ENCODE measurements around the gene TOP2A. TPM values are rescaled to one million over a fixed set of nuclear protein-coding genes. Genes with fewer than 3 reads are reported as not detected.
A peak's percentile ranks its signal among the peaks of the same experiment; 100 is the strongest.

The TOP2A gene
- total and polyA plus RNA-seq, 2 donors (not counting 1 experiment from before 2014, with no cell fraction given) = 39.2 to 41.6 TPM

GRCh38 chr17:40448639-40449261 lies 31.1 kb upstream of the TOP2A start:
- Histone ChIP-seq H4K20me1 (ENCODE audit: control insufficient read depth, extremely low read depth, insufficient read depth, low read length) (peaks cover 3% of the 10 kb centered on the region), H3K79me2 (ENCODE audit: control insufficient read depth, insufficient read depth, low read length) (peaks cover 81% of the 10 kb centered on the region), H3K27ac (ENCODE audit: insufficient read depth, low read length) (peak overlapping the region; percentile 49), H3K9me3 (ENCODE audit: control insufficient read depth, insufficient read depth, low read depth, low read length) (no peaks in the 10 kb centered on the region), H3K9ac (ENCODE audit: insufficient read depth, low read length) (no peak overlapping the region), H3K4me1 (ENCODE audit: control insufficient read depth, extremely low read depth, insufficient read depth, low read length) (peaks cover 57% of the 10 kb centered on the region), H3K27me3 (ENCODE audit: control insufficient read depth, insufficient read depth, low read length) (no peaks in the 10 kb centered on the region), H2AFZ (ENCODE audit: low read length) (no peak overlapping the region), H3K4me3 (replicated peaks in 1 of 4; ENCODE audit: control extremely low read depth in 1 of 4, insufficient read depth in 1 of 4, low read depth in 3 of 4, low read length in 4 of 4) (peak overlapping the region in 3 of 4 experiments; percentile 6 to 100 (median 98)), H3K36me3 (ENCODE audit: control insufficient read depth, insufficient read depth, low read length) (peaks cover 19% of the 10 kb centered on the region), H3K4me2 (ENCODE audit: extremely low read depth, insufficient read depth, low read length) (peak overlapping the region; percentile 93)
- DNase-seq (ENCODE audit: low read depth in 2 of 2) = peak in 1 of 2 donors; percentile 61
- TF ChIP-seq EZH2 (IDR thresholded peaks at IDR 0.05; ENCODE audit: low read length, missing control alignments) = no peak
- TF ChIP-seq, protein P1, sequence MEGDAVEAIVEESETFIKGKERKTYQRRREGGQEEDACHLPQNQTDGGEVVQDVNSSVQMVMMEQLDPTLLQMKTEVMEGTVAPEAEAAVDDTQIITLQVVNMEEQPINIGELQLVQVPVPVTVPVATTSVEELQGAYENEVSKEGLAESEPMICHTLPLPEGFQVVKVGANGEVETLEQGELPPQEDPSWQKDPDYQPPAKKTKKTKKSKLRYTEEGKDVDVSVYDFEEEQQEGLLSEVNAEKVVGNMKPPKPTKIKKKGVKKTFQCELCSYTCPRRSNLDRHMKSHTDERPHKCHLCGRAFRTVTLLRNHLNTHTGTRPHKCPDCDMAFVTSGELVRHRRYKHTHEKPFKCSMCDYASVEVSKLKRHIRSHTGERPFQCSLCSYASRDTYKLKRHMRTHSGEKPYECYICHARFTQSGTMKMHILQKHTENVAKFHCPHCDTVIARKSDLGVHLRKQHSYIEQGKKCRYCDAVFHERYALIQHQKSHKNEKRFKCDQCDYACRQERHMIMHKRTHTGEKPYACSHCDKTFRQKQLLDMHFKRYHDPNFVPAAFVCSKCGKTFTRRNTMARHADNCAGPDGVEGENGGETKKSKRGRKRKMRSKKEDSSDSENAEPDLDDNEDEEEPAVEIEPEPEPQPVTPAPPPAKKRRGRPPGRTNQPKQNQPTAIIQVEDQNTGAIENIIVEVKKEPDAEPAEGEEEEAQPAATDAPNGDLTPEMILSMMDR (conservative IDR thresholded peaks at IDR 0.05 in 1 of 2, IDR thresholded peaks at IDR 0.05 in 1 of 2; ENCODE audit: low read depth in 1 of 2, low read length in 2 of 2) = no peak

DNA sequence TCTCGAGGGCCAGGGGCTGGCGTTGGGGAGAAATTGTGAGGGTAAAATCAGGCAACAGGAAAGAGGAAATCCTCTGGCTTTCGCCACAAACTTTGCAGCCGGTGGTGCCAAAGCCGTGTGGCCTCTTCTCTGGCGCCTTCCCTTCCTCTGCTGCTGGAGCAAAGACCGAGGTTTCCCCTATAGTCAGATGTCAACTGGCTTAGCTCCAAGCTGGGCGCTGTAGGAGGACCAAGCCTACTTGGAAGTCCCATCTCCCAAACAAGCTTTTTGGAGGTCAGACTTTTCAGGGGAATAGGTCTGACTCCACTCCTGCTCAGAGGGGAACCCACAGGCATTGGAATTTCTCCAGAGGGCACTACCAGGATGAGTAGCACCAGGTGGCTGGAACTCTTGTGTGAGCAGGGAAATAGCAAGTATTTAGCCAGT lies 30.5 kb upstream of the TOP2A start:
- TF ChIP-seq, protein P1 (conservative IDR thresholded peaks at IDR 0.05 in 1 of 2, IDR thresholded peaks at IDR 0.05 in 1 of 2; ENCODE audit: low read depth in 1 of 2, low read length in 2 of 2) = no peak
- TF ChIP-seq EZH2 (IDR thresholded peaks at IDR 0.05; ENCODE audit: low read length, missing control alignments) = no peak
- peaks cover 53% of the 10 kb centered on the region for H3K4me1 ChIP-seq (ENCODE audit: control insufficient read depth, extremely low read depth, insufficient read depth, low read length)
- no peaks in the 10 kb centered on the region for H3K27me3 ChIP-seq (ENCODE audit: control insufficient read depth, insufficient read depth, low read length)
- H2AFZ ChIP-seq (ENCODE audit: low read length) = no peak overlapping the region
- H3K4me2 ChIP-seq (ENCODE audit: extremely low read depth, insufficient read depth, low read length) = peak overlapping the region; percentile 93
- H3K27ac ChIP-seq (ENCODE audit: insufficient read depth, low read length) = peak overlapping the region; percentile 49
- H3K9me3 ChIP-seq (ENCODE audit: control insufficient read depth, insufficient read depth, low read depth, low read length) = no peaks in the 10 kb centered on the region
- peak in 1 of 2 donors; percentile 60 for DNase-seq (ENCODE audit: low read depth in 2 of 2)
- no peak overlapping the region for H3K9ac ChIP-seq (ENCODE audit: insufficient read depth, low read length)
- H3K36me3 ChIP-seq (ENCODE audit: control insufficient read depth, insufficient read depth, low read length) = peaks cover 17% of the 10 kb centered on the region
- H3K79me2 ChIP-seq (ENCODE audit: control insufficient read depth, insufficient read depth, low read length) = peaks cover 86% of the 10 kb centered on the region
- peak overlapping the region in 3 of 4 experiments; percentile 47 to 100 (median 98) for H3K4me3 ChIP-seq (replicated peaks in 1 of 4; ENCODE audit: control extremely low read depth in 1 of 4, insufficient read depth in 1 of 4, low read depth in 3 of 4, low read length in 4 of 4)
- H4K20me1 ChIP-seq (ENCODE audit: control insufficient read depth, extremely low read depth, insufficient read depth, low read length) = peaks cover 3% of the 10 kb centered on the region

GRCh38 chr17:40447806-40448205 lies 30.1 kb upstream of the TOP2A start:
- no peak for DNase-seq (ENCODE audit: low read depth in 2 of 2)
- H3K4me1 ChIP-seq (ENCODE audit: control insufficient read depth, extremely low read depth, insufficient read depth, low read length) = peaks cover 50% of the 10 kb centered on the region
- H3K79me2 ChIP-seq (ENCODE audit: control insufficient read depth, insufficient read depth, low read length) = peaks cover 83% of the 10 kb centered on the region
- H3K4me3 ChIP-seq (replicated peaks in 1 of 4; ENCODE audit: control extremely low read depth in 1 of 4, insufficient read depth in 1 of 4, low read depth in 3 of 4, low read length in 4 of 4) = peak overlapping the region; percentile 28 to 100 (median 72)
- H3K36me3 ChIP-seq (ENCODE audit: control insufficient read depth, insufficient read depth, low read length) = peaks cover 15% of the 10 kb centered on the region
- no peaks in the 10 kb centered on the region for H3K27me3 ChIP-seq (ENCODE audit: control insufficient read depth, insufficient read depth, low read length)
- H3K9me3 ChIP-seq (ENCODE audit: control insufficient read depth, insufficient read depth, low read depth, low read length) = no peaks in the 10 kb centered on the region
- no peak overlapping the region for H3K9ac ChIP-seq (ENCODE audit: insufficient read depth, low read length)
- H4K20me1 ChIP-seq (ENCODE audit: control insufficient read depth, extremely low read depth, insufficient read depth, low read length) = peaks cover 3% of the 10 kb centered on the region
- no peak for TF ChIP-seq EZH2 (IDR thresholded peaks at IDR 0.05; ENCODE audit: low read length, missing control alignments)
- TF ChIP-seq, protein P1 (conservative IDR thresholded peaks at IDR 0.05 in 1 of 2, IDR thresholded peaks at IDR 0.05 in 1 of 2; ENCODE audit: low read depth in 1 of 2, low read length in 2 of 2) = no peak
- peak overlapping the region; percentile 40 for H3K27ac ChIP-seq (ENCODE audit: insufficient read depth, low read length)
- no peak overlapping the region for H2AFZ ChIP-seq (ENCODE audit: low read length)
- peak overlapping the region; percentile 93 for H3K4me2 ChIP-seq (ENCODE audit: extremely low read depth, insufficient read depth, low read length)
